ENCODE results near the gene OBSL1. TPM values are rescaled to one million over a fixed set of nuclear protein-coding genes. Genes with fewer than 3 reads are reported as not detected.

The OBSL1 gene
- total RNA-seq, 1 donor from 2014 or later = 87.2 TPM

DNA sequence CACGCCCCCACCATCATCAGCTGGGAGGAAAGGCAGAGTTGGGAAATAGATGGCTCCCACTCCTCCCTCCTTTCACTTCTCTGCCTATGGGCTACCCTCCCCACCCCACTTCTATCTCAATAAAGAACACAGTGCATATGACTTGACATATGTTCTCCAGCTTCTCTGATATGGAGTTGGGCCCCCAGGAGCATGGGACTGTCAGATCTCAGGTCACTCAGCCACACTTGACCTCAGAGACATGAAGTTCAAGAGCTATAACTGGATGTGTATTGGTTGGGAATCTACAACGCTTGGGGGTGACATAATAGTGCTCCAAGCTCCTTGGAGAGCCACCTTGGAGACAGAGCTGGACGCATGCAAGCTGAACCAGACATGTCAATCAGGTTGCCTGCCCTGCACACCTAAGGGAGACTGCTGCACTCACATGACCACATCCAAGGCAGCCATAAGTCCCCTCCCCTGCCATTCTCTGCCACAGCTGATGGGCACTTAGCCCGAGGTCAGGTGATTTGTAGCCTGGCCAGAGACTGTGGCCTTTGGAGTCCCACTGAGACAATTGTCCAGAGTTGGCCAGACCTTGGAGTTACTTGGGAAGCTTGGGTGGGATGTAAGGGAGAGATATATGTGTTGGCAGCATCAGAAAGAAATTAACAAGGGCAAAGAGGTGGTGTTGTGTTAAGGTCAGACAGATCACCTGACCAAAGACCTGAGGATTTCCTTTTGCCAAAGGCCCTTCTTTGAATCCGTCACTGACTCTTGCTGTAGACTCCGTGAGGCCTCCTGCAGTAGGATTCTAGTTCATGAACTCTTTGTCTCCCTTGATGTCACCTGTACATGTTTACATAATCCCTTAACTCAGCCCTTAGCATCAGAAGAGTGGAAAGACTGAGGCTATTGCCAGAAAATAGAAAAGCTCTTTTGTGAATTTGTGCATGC, 4.5 kb upstream of the OBSL1 start:
- H3K9ac ChIP-seq (ENCODE audit: low read depth in 1 of 3, low read length in 3 of 3) = no peak overlapping the region
- peaks cover 10 to 21% (median 16%) of the 10 kb centered on the region in 3 donors for H3K4me1 ChIP-seq (ENCODE audit: control insufficient read depth in 3 of 3, insufficient read depth in 3 of 3, low read length in 3 of 3)
- no peak overlapping the region for H3K4me3 ChIP-seq (ENCODE audit: low read length in 3 of 3)
- H3K9me3 ChIP-seq (ENCODE audit: control insufficient read depth in 3 of 3, low read length in 3 of 3) = no peaks in the 10 kb centered on the region
- peaks cover 0 to 8% (median 0%) of the 10 kb centered on the region in 3 donors for H3K27me3 ChIP-seq (ENCODE audit: control insufficient read depth in 3 of 3, insufficient read depth in 3 of 3, low read length in 3 of 3)
- H3K36me3 ChIP-seq (ENCODE audit: control insufficient read depth in 3 of 3, insufficient read depth in 3 of 3, low read length in 3 of 3) = no peaks in the 10 kb centered on the region
- no peak overlapping the region for H3K27ac ChIP-seq (ENCODE audit: low read depth, low read length)

DNA sequence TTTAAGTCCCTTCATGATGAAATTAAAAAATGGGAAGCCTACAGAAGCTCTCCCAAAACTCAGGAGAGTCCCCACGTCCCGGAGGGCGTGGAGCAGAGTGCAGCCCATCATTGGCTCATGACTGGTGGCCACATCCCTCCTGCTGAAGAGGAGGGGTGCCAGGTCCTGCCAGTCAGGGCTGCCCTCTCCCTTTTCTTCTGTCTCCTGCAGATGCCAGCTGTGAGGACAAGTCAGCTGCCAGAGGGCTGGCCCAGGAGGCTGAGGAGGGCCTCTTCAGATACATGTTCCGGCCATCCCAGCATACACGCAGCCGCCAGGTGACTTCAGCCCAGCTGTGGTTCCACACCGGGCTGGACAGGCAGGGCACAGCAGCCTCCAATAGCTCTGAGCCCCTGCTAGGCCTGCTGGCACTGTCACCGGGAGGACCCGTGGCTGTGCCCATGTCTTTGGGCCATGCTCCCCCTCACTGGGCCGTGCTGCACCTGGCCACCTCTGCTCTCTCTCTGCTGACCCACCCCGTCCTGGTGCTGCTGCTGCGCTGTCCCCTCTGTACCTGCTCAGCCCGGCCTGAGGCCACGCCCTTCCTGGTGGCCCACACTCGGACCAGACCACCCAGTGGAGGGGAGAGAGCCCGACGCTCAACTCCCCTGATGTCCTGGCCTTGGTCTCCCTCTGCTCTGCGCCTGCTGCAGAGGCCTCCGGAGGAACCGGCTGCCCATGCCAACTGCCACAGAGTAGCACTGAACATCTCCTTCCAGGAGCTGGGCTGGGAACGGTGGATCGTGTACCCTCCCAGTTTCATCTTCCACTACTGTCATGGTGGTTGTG, 3.4 kb upstream of the OBSL1 start:
- Histone ChIP-seq H3K9me3 (ENCODE audit: control insufficient read depth in 3 of 3, low read length in 3 of 3) (no peaks in the 10 kb centered on the region), H3K27ac (ENCODE audit: low read depth, low read length) (no peak overlapping the region), H3K27me3 (ENCODE audit: control insufficient read depth in 3 of 3, insufficient read depth in 3 of 3, low read length in 3 of 3) (peaks cover 0 to 8% (median 0%) of the 10 kb centered on the region in 3 donors)

DNA sequence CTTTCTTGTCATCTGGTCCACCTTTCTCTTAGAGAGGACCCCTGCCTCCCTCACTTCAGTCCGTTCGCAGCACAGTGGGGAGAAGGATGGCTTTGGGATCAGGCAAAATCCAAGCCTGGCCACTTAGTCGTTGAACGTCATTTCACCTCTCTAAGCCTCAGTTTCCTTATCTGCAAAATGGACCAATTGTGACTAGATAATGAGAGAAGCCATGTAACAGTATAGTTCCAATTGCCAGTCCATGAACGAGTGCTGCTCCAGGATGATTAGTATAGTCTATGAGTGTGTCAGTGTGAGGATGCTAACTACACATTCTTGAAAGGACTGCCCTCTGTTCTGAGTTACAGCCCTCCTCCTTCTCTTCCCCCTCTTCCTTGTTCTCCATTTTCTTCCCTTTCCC, 1.8 kb upstream of the OBSL1 start:
- Histone ChIP-seq H3K36me3 (ENCODE audit: control insufficient read depth in 3 of 3, insufficient read depth in 3 of 3, low read length in 3 of 3) (peaks cover 0 to 5% (median 2%) of the 10 kb centered on the region in 3 donors), H3K27me3 (ENCODE audit: control insufficient read depth in 3 of 3, insufficient read depth in 3 of 3, low read length in 3 of 3) (peaks cover 0 to 8% (median 0%) of the 10 kb centered on the region in 3 donors), H3K4me1 (ENCODE audit: control insufficient read depth in 3 of 3, insufficient read depth in 3 of 3, low read length in 3 of 3) (peaks cover 12 to 29% (median 25%) of the 10 kb centered on the region in 3 donors), H3K9me3 (ENCODE audit: control insufficient read depth in 3 of 3, low read length in 3 of 3) (no peaks in the 10 kb centered on the region), H3K4me3 (ENCODE audit: low read length in 3 of 3) (no peak overlapping the region), H3K9ac (ENCODE audit: low read depth in 1 of 3, low read length in 3 of 3) (no peak overlapping the region), H3K27ac (ENCODE audit: low read depth, low read length) (no peak overlapping the region)

More for the DNA sequence above, 3.4 kb upstream of the OBSL1 start:
- Histone ChIP-seq H3K4me1 (ENCODE audit: control insufficient read depth in 3 of 3, insufficient read depth in 3 of 3, low read length in 3 of 3) (peaks cover 15 to 29% (median 20%) of the 10 kb centered on the region in 3 donors), H3K4me3 (ENCODE audit: low read length in 3 of 3) (no peak overlapping the region), H3K36me3 (ENCODE audit: control insufficient read depth in 3 of 3, insufficient read depth in 3 of 3, low read length in 3 of 3) (peaks cover 0 to 1% (median under 1%) of the 10 kb centered on the region in 3 donors), H3K9ac (ENCODE audit: low read depth in 1 of 3, low read length in 3 of 3) (no peak overlapping the region)

DNA sequence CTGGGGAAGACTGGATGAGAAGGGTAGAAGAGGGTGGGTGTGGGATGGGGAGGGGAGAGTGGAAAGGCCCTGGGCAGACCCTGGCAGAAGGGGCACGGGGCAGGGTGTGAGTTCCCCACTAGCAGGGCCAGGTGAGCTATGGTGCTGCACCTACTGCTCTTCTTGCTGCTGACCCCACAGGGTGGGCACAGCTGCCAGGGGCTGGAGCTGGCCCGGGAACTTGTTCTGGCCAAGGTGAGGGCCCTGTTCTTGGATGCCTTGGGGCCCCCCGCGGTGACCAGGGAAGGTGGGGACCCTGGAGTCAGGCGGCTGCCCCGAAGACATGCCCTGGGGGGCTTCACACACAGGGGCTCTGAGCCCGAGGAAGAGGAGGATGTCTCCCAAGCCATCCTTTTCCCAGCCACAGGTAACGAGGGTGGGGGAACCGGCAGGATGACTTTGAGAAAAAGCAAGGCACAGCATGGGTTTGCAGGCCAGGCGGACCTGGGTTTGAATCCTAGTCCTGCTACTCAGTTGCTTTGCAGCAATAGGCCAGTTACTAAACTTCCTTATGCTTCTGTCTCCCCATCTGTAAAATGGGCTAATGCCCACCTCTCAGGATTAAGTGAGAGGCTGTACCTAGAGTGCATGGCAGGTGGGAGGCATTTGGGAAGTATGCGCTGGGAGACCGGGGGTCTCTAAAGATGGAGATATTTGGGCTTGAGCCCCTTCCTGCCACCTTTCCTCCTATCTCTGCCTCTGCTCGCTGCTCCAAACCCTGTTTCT, 1.1 kb upstream of the OBSL1 start, which contains the start of gene INHA:
Gene INHA (plus strand): TSS at position 74 of the 765 bp plus-strand sequence. CDS start 65 bp downstream, at position 139.
- H3K27ac ChIP-seq (ENCODE audit: low read depth, low read length) = peak within 1 kb of the TSS; percentile 82
- H3K27me3 ChIP-seq (ENCODE audit: control insufficient read depth in 3 of 3, insufficient read depth in 3 of 3, low read length in 3 of 3) = peaks cover 0 to 8% (median 0%) of the 10 kb centered on the region in 3 donors
- peak within 1 kb of the TSS in 2 of 3 donors; percentile 65 to 76 for H3K4me3 ChIP-seq (ENCODE audit: low read length in 3 of 3)
- peak within 1 kb of the TSS; percentile 76 to 83 (median 81) for H3K9ac ChIP-seq (ENCODE audit: low read depth in 1 of 3, low read length in 3 of 3)
- no peaks in the 10 kb centered on the region for H3K9me3 ChIP-seq (ENCODE audit: control insufficient read depth in 3 of 3, low read length in 3 of 3)
- H3K36me3 ChIP-seq (ENCODE audit: control insufficient read depth in 3 of 3, insufficient read depth in 3 of 3, low read length in 3 of 3) = peaks cover 0 to 12% (median 6%) of the 10 kb centered on the region in 3 donors
- H3K4me1 ChIP-seq (ENCODE audit: control insufficient read depth in 3 of 3, insufficient read depth in 3 of 3, low read length in 3 of 3) = peaks cover 12 to 29% (median 25%) of the 10 kb centered on the region in 3 donors

DNA sequence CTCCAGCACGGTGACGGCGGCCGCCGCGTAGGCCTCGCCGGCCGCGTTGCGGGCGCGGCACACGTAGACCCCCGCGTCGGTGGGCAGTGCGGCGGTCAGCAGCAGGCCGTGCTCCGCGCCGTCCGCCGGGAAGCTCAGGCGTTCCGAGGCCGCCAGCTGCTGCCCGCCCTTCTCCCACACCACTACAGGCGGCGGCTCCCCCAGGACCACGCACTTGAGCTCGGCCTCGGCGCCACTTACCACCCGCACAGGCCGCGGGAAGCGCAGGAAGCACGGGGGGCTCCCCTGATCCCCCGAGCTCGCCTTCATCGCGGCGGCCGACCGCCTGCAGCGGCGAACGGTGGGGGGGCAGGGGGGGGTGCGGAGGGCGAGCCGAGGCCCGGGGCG, 422 bp downstream of the OBSL1 start:
- H3K9ac ChIP-seq (ENCODE audit: low read depth in 1 of 3, low read length in 3 of 3) = peak overlapping the region; percentile 19 to 89 (median 77)
- peak overlapping the region; percentile 54 to 77 (median 76) for H3K4me3 ChIP-seq (ENCODE audit: low read length in 3 of 3)
- no peaks in the 10 kb centered on the region for H3K9me3 ChIP-seq (ENCODE audit: control insufficient read depth in 3 of 3, low read length in 3 of 3)
- peaks cover 12 to 25% (median 23%) of the 10 kb centered on the region in 3 donors for H3K4me1 ChIP-seq (ENCODE audit: control insufficient read depth in 3 of 3, insufficient read depth in 3 of 3, low read length in 3 of 3)
- H3K36me3 ChIP-seq (ENCODE audit: control insufficient read depth in 3 of 3, insufficient read depth in 3 of 3, low read length in 3 of 3) = peaks cover 12 to 22% (median 18%) of the 10 kb centered on the region in 3 donors
- peak overlapping the region; percentile 82 for H3K27ac ChIP-seq (ENCODE audit: low read depth, low read length)
- peaks cover 0 to 2% (median 0%) of the 10 kb centered on the region in 3 donors for H3K27me3 ChIP-seq (ENCODE audit: control insufficient read depth in 3 of 3, insufficient read depth in 3 of 3, low read length in 3 of 3)

DNA sequence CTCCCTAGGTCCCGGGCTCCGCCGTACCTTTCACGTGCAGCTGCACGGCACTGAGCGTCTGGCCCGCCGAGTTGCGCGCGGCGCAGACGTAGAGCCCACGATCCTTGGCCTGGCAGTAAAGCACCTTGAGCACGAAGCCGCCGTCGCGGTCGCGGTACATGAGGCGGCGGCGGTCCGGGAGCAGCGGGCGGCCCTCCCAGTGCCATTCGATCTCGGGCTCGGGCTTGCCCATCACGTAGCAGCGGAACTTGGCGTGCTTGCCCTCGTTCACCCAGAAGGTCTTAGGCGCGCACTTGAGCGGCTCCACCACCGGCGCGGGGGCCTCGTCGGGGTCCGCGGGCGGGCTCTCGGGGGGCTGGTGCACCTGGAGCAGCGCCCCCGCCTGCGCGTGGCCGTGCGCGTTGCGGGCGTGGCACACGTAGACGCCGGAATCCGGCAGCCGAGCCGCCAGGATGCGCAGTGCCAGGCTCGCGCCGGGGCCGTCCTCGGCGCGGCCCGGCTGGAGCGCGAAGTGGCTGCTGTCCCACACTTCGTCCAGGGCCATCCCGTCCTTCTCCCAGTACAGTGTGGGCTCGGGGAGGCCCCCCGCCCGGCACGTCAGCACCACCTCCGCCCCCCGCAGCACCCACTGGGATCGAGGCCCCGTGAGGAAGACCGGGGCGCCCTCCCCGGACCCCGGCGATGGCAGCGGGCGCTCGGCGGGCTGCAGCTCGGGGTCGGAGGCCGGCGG, 980 bp downstream of the OBSL1 start:
- Histone ChIP-seq H3K27me3 (ENCODE audit: control insufficient read depth in 3 of 3, insufficient read depth in 3 of 3, low read length in 3 of 3) (no peaks in the 10 kb centered on the region), H3K9ac (ENCODE audit: low read depth in 1 of 3, low read length in 3 of 3) (peak overlapping the region; percentile 19 to 89 (median 77)), H3K4me3 (ENCODE audit: low read length in 3 of 3) (peak overlapping the region; percentile 54 to 77 (median 76)), H3K27ac (ENCODE audit: low read depth, low read length) (peak overlapping the region; percentile 56), H3K4me1 (ENCODE audit: control insufficient read depth in 3 of 3, insufficient read depth in 3 of 3, low read length in 3 of 3) (peaks cover 12 to 20% (median 18%) of the 10 kb centered on the region in 3 donors), H3K36me3 (ENCODE audit: control insufficient read depth in 3 of 3, insufficient read depth in 3 of 3, low read length in 3 of 3) (peaks cover 16 to 26% (median 23%) of the 10 kb centered on the region in 3 donors), H3K9me3 (ENCODE audit: control insufficient read depth in 3 of 3, low read length in 3 of 3) (no peaks in the 10 kb centered on the region)

DNA sequence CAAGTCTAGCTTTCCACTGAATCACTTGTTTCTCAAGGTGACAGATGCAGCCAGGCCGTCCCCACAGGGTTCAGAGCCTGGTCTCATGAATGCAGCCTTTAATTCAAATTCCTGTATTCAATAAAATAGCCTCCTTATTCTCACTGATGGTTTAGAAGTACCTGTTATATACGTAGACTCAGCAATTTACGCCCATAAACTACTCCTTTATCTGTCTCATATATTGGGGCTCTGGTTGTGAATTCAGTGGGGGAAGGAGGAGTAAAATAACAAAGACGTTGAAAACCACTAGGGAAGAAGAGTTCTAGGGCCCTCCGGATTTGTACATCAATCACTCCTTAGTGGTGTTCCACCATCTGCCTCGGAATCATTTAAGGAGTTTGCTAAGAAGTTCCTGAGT, 1.7 kb downstream of the OBSL1 start:
- peaks cover 23 to 30% (median 30%) of the 10 kb centered on the region in 3 donors for H3K36me3 ChIP-seq (ENCODE audit: control insufficient read depth in 3 of 3, insufficient read depth in 3 of 3, low read length in 3 of 3)
- H3K27me3 ChIP-seq (ENCODE audit: control insufficient read depth in 3 of 3, insufficient read depth in 3 of 3, low read length in 3 of 3) = no peaks in the 10 kb centered on the region
- H3K9me3 ChIP-seq (ENCODE audit: control insufficient read depth in 3 of 3, low read length in 3 of 3) = no peaks in the 10 kb centered on the region
- H3K9ac ChIP-seq (ENCODE audit: low read depth in 1 of 3, low read length in 3 of 3) = peak overlapping the region in 1 of 3 donors; percentile 19
- peak overlapping the region; percentile 56 for H3K27ac ChIP-seq (ENCODE audit: low read depth, low read length)
- H3K4me3 ChIP-seq (ENCODE audit: low read length in 3 of 3) = no peak overlapping the region
- peaks cover 12 to 20% (median 17%) of the 10 kb centered on the region in 3 donors for H3K4me1 ChIP-seq (ENCODE audit: control insufficient read depth in 3 of 3, insufficient read depth in 3 of 3, low read length in 3 of 3)

DNA sequence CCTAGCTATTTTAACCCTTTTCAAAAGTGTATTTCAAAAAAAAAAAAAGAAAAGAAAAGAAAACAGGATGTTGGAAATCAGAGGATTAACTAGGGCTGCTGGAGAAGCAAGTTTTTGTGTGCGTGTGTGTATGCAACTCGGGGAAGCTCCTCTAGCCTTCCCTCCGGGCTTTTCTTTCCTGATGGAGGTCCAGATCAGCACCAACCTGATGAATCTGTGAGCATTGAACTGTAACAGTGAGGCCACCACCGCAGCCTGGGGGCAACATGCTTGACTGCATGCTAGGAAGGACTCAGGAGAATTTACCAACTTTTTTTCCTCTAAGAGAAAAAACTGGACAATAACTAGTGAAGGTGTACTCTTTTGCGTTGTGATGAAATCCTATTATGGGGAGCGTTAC, 2.3 kb downstream of the OBSL1 start:
- peaks cover 12 to 20% (median 17%) of the 10 kb centered on the region in 3 donors for H3K4me1 ChIP-seq (ENCODE audit: control insufficient read depth in 3 of 3, insufficient read depth in 3 of 3, low read length in 3 of 3)
- no peaks in the 10 kb centered on the region for H3K9me3 ChIP-seq (ENCODE audit: control insufficient read depth in 3 of 3, low read length in 3 of 3)
- H3K27ac ChIP-seq (ENCODE audit: low read depth, low read length) = no peak overlapping the region
- H3K27me3 ChIP-seq (ENCODE audit: control insufficient read depth in 3 of 3, insufficient read depth in 3 of 3, low read length in 3 of 3) = no peaks in the 10 kb centered on the region
- H3K9ac ChIP-seq (ENCODE audit: low read depth in 1 of 3, low read length in 3 of 3) = no peak overlapping the region
- H3K36me3 ChIP-seq (ENCODE audit: control insufficient read depth in 3 of 3, insufficient read depth in 3 of 3, low read length in 3 of 3) = peaks cover 29 to 36% (median 35%) of the 10 kb centered on the region in 3 donors
- no peak overlapping the region for H3K4me3 ChIP-seq (ENCODE audit: low read length in 3 of 3)
